Hepatocyte (in vitro differentiated cells): ENCODE measurements around the gene PWWP2A.

Source experiments
- CTCF ChIP-seq: fragments of 200-600 bp; sonication (generic); IDR thresholded peaks from 2 replicates; pipeline ENCODE4 v1.5.1; 2016; ENCODE audit warnings: antibody characterized with exemption, mild to moderate bottlenecking; ENCODE audit not compliant: poor library complexity
- EZH2 ChIP-seq: fragments of 200-600 bp; sonication (generic); IDR thresholded peaks from 2 replicates; pipeline ENCODE4 v1.6.1; 2016; ENCODE audit warnings: antibody characterized with exemption, mild to moderate bottlenecking, borderline replicate concordance

- TF ChIP-seq CTCF (no peak), EZH2 (no peak)
Measured at GRCh38 chr5:160081495-160081894, 37.8 kb downstream of the PWWP2A start.
